ENCODE data around the gene ELL3. TPM values are rescaled to one million over a fixed set of nuclear protein-coding genes. Genes with fewer than 3 reads are reported as not detected.

The ELL3 gene
- total and polyA plus RNA-seq, 10 of the 15 experiments (the other 5 are each of a cell fraction or from before 2014, with no cell fraction given) = 12.9 to 30.3 (median 20.2) TPM

- ChIA-PET POLR2A (interaction anchor here (0.6 to 5.9 kb wide), 10 partner anchors 7 to 1297 kb away, joined by 3 to 48 read pairs (median 4); partner anchors contain the start of genes MFAP1 and SERF2), SMC1A (ENCODE audit: uncharacterized antibody, unreplicated experiment) (interaction anchor here (1.1 to 9.4 kb wide), 5 partner anchors 13 to 47 kb away, joined by 3 to 129 read pairs (median 6); partner anchors contain the start of genes ELL3, MFAP1 and WDR76), RAD21 (ENCODE audit: unreplicated experiment) (interaction anchor here (1.5 to 4.3 kb wide), 4 partner anchors 13 to 28 kb away, joined by 3 to 19 read pairs (median 6); partner anchors contain the start of genes ELL3 and MFAP1), CTCF (interaction anchor here (1.3 to 4.0 kb wide), 5 partner anchors 8 to 28 kb away, joined by 3 to 23 read pairs (median 6); partner anchors contain the start of genes ELL3 and MFAP1)
- H3K4me2 ChIP-seq (ENCODE audit: control insufficient read depth, insufficient read depth) = no peak overlapping the region
- H3K36me3 ChIP-seq (ENCODE audit: control insufficient read depth in 2 of 2, insufficient read depth in 2 of 2, low read length in 1 of 2) = peaks cover 5 to 32% of the 10 kb centered on the region in 2 experiments
- H2AFZ ChIP-seq (ENCODE audit: control insufficient read depth, low read depth, low read length) = no peak overlapping the region
- DNase-seq (ENCODE audit: low read depth, low spot score) = no peak
- WGBS (ENCODE audit: insufficient coverage, insufficient replicate concordance, low lambda C conversion rate, missing lambda C conversion rate) = 81% methylated on average over 3 of the region's 3 CpGs
- H3K79me2 ChIP-seq (ENCODE audit: control insufficient read depth, insufficient read depth, low read length) = peaks cover 46% of the 10 kb centered on the region
- H3K4me1 ChIP-seq (ENCODE audit: control insufficient read depth, insufficient read depth, low read length) = peaks cover 29% of the 10 kb centered on the region
- no peaks in the 10 kb centered on the region; the same call in none of the 2 replicates for H4K20me1 ChIP-seq (ENCODE audit: control insufficient read depth, insufficient read depth)
- no peaks in the 10 kb centered on the region for H3K9me3 ChIP-seq (replicated peaks; ENCODE audit: control insufficient read depth, insufficient read depth, low read length)
- BruUV-seq (replicated peaks) = no TSS peak
- FAIRE-seq = no peak
- H3K27me3 ChIP-seq (replicated peaks in 1 of 2; ENCODE audit: control insufficient read depth in 2 of 2, insufficient read depth in 2 of 2, low read length in 1 of 2) = no peaks in the 10 kb centered on the region
- H3K4me3 ChIP-seq = no peak overlapping the region
- intact Hi-C loops (cut with micrococcal nuclease; ENCODE audit: unreplicated experiment) = no loop called here
- no peak for ATAC-seq
- no peak overlapping the region for H3K9ac ChIP-seq (ENCODE audit: control insufficient read depth, insufficient read depth, low read length)
- no peak overlapping the region for H3K27ac ChIP-seq (ENCODE audit: control insufficient read depth, insufficient read depth)
- in situ Hi-C loops (cut with MboI) = loop anchor here (10.0 to 25.0 kb wide), 2 partner anchors 928 to 1534 kb away; partner anchors contain the start of genes GANC and TMEM87A
- TF ChIP-seq POLR2AphosphoS2 (IDR thresholded peaks at IDR 0.05; ENCODE audit: low read depth, low read length) (0 out of 2 replicates have a peak, but pooled peaks have one; percentile 13), SMAD1 (IDR thresholded peaks at IDR 0.05; ENCODE audit: low read depth, partially characterized antibody) (no peak), POLR2AphosphoS5 (IDR thresholded peaks at IDR 0.05; ENCODE audit: low read length) (peak; percentile 63; the same call in 1 of the 2 replicates), MYB (IDR thresholded peaks at IDR 0.05; ENCODE audit: borderline replicate concordance, low read depth, low read length) (no peak), ATF3 (IDR thresholded peaks at IDR 0.05; ENCODE audit: borderline replicate concordance, extremely low read depth, low read depth, low read length) (no peak), MAX (IDR thresholded peaks at IDR 0.05; ENCODE audit: low read depth, low read length) (no peak), ZBED1 (IDR thresholded peaks at IDR 0.05; ENCODE audit: borderline replicate concordance) (0 out of 2 replicates have a peak, but pooled peaks have one; percentile 1), ZNF592 (IDR thresholded peaks at IDR 0.05) (no peak), SIN3A (IDR thresholded peaks at IDR 0.05; ENCODE audit: low read depth, low read length) (no peak), NFXL1 (IDR thresholded peaks at IDR 0.05; ENCODE audit: borderline replicate concordance) (no peak), ZNF207 (IDR thresholded peaks at IDR 0.05; ENCODE audit: borderline replicate concordance) (no peak), BMI1 (IDR thresholded peaks at IDR 0.05; ENCODE audit: borderline replicate concordance) (no peak), ZBTB40 (IDR thresholded peaks at IDR 0.05; ENCODE audit: borderline replicate concordance) (no peak), CEBPB (IDR thresholded peaks at IDR 0.05; ENCODE audit: borderline replicate concordance in 1 of 2, low read depth in 2 of 2, low read length in 2 of 2) (no peak), JUNB (IDR thresholded peaks at IDR 0.05) (no peak)
Observed at GRCh38 chr15:43796566-43796965, 19.8 kb upstream of the ELL3 start.

Data from GM12878 (cell line).